ENCODE results near the gene BOLA2. TPM values are rescaled to one million over a fixed set of nuclear protein-coding genes. Genes with fewer than 3 reads are reported as not detected.
"Not testable (repeated sequence)": the region's sequence is repeated elsewhere in the genome, so short reads cannot be mapped to it uniquely, and the experiment has no call there.

BOLA2 gene
- total RNA-seq, result 10 to 100 TPM; 10.4 to 12.3 TPM

GRCh38 chr16:29454269-29454668 lies at the start of gene BOLA2, which contains the start of gene SLX1B:
Gene BOLA2 (minus strand): TSS chr16:29454351. CDS start chr16:29454253, 98 bp downstream.
Gene SLX1B (plus strand): TSS chr16:29454533.
- intact Hi-C loops (cut with micrococcal nuclease); H3K9me3 Mint-ChIP-seq; H3K27me3 Mint-ChIP-seq; H3K4me1 Mint-ChIP-seq (ENCODE audit: low read depth); CTCF ChIA-PET; DNase-seq; H3K36me3 Mint-ChIP-seq (ENCODE audit: low read depth); POLR2A ChIA-PET; H3K4me3 Mint-ChIP-seq; H3K27ac Mint-ChIP-seq: not testable (repeated sequence)
- peak; percentile 86 for ATAC-seq

GRCh38 chr16:29482276-29482675 lies 28.1 kb upstream of the BOLA2 start:
- H3K27ac Mint-ChIP-seq; CTCF ChIA-PET; H3K4me1 Mint-ChIP-seq (ENCODE audit: low read depth); H3K27me3 Mint-ChIP-seq; ATAC-seq; H3K36me3 Mint-ChIP-seq (ENCODE audit: low read depth); intact Hi-C loops (cut with micrococcal nuclease); POLR2A ChIA-PET; H3K4me3 Mint-ChIP-seq; H3K9me3 Mint-ChIP-seq; DNase-seq: not testable (repeated sequence)

- not testable (repeated sequence) for H3K4me1 Mint-ChIP-seq (ENCODE audit: low read depth); H3K27me3 Mint-ChIP-seq
- peak; percentile 65 for ATAC-seq
These were observed 17.9 kb upstream of the BOLA2 start for GRCh38 chr16:29472065-29472464.

GRCh38 chr16:29469660-29470059 lies 15.5 kb upstream of the BOLA2 start:
- intact Hi-C loops (cut with micrococcal nuclease); CTCF ChIA-PET; H3K36me3 Mint-ChIP-seq (ENCODE audit: low read depth); H3K9me3 Mint-ChIP-seq; H3K27me3 Mint-ChIP-seq; POLR2A ChIA-PET; H3K4me1 Mint-ChIP-seq (ENCODE audit: low read depth); H3K4me3 Mint-ChIP-seq; H3K27ac Mint-ChIP-seq: not testable (repeated sequence)
- peak; percentile 31 for DNase-seq
- ATAC-seq, result peak; percentile 7

More at GRCh38 chr16:29472065-29472464, 17.9 kb upstream of the BOLA2 start:
- DNase-seq; CTCF ChIA-PET; H3K27ac Mint-ChIP-seq; intact Hi-C loops (cut with micrococcal nuclease); H3K4me3 Mint-ChIP-seq; H3K36me3 Mint-ChIP-seq (ENCODE audit: low read depth); H3K9me3 Mint-ChIP-seq; POLR2A ChIA-PET: not testable (repeated sequence)

- DNase-seq; H3K9me3 Mint-ChIP-seq; H3K27me3 Mint-ChIP-seq; POLR2A ChIA-PET; CTCF ChIA-PET; intact Hi-C loops (cut with micrococcal nuclease); H3K27ac Mint-ChIP-seq; H3K4me1 Mint-ChIP-seq (ENCODE audit: low read depth); H3K4me3 Mint-ChIP-seq; H3K36me3 Mint-ChIP-seq (ENCODE audit: low read depth): not testable (repeated sequence)
- peak; percentile 49 for ATAC-seq
These were observed 13.7 kb upstream of the BOLA2 start for GRCh38 chr16:29467654-29468366.

- H3K4me3 Mint-ChIP-seq; DNase-seq; H3K4me1 Mint-ChIP-seq (ENCODE audit: low read depth); H3K9me3 Mint-ChIP-seq; CTCF ChIA-PET; H3K27ac Mint-ChIP-seq; POLR2A ChIA-PET; H3K27me3 Mint-ChIP-seq; H3K36me3 Mint-ChIP-seq (ENCODE audit: low read depth); intact Hi-C loops (cut with micrococcal nuclease): not testable (repeated sequence)
- ATAC-seq, result peak; percentile 61
These were observed 12.8 kb upstream of the BOLA2 start for GRCh38 chr16:29466904-29467303.

GRCh38 chr16:29465985-29466824 lies 12.1 kb upstream of the BOLA2 start:
- intact Hi-C loops (cut with micrococcal nuclease); H3K4me1 Mint-ChIP-seq (ENCODE audit: low read depth); H3K9me3 Mint-ChIP-seq; POLR2A ChIA-PET; H3K27me3 Mint-ChIP-seq; H3K4me3 Mint-ChIP-seq; CTCF ChIA-PET; DNase-seq; H3K27ac Mint-ChIP-seq; H3K36me3 Mint-ChIP-seq (ENCODE audit: low read depth): not testable (repeated sequence)
- ATAC-seq, result peak; percentile 60

GRCh38 chr16:29460647-29461030 lies 6.5 kb upstream of the BOLA2 start:
- H3K4me3 Mint-ChIP-seq; H3K27me3 Mint-ChIP-seq; CTCF ChIA-PET; H3K27ac Mint-ChIP-seq; intact Hi-C loops (cut with micrococcal nuclease); DNase-seq; ATAC-seq; H3K36me3 Mint-ChIP-seq (ENCODE audit: low read depth); H3K9me3 Mint-ChIP-seq; POLR2A ChIA-PET; H3K4me1 Mint-ChIP-seq (ENCODE audit: low read depth): not testable (repeated sequence)

- H3K9me3 Mint-ChIP-seq; H3K27me3 Mint-ChIP-seq; H3K27ac Mint-ChIP-seq; POLR2A ChIA-PET; H3K4me1 Mint-ChIP-seq (ENCODE audit: low read depth); ATAC-seq; CTCF ChIA-PET; H3K36me3 Mint-ChIP-seq (ENCODE audit: low read depth); H3K4me3 Mint-ChIP-seq; DNase-seq; intact Hi-C loops (cut with micrococcal nuclease): not testable (repeated sequence)
These were observed 5.8 kb upstream of the BOLA2 start, which contains the start of gene SULT1A4 for GRCh38 chr16:29459706-29460646. Gene SULT1A4 (plus strand): TSS chr16:29459913. CDS start chr16:29461386, 1,473 bp downstream.

GRCh38 chr16:29457660-29458059 lies 3.5 kb upstream of the BOLA2 start:
- H3K9me3 Mint-ChIP-seq; H3K4me3 Mint-ChIP-seq; DNase-seq; CTCF ChIA-PET; intact Hi-C loops (cut with micrococcal nuclease); H3K27me3 Mint-ChIP-seq; H3K4me1 Mint-ChIP-seq (ENCODE audit: low read depth); ATAC-seq; POLR2A ChIA-PET; H3K36me3 Mint-ChIP-seq (ENCODE audit: low read depth); H3K27ac Mint-ChIP-seq: not testable (repeated sequence)

- H3K4me3 Mint-ChIP-seq; H3K36me3 Mint-ChIP-seq (ENCODE audit: low read depth); H3K27ac Mint-ChIP-seq; intact Hi-C loops (cut with micrococcal nuclease); H3K9me3 Mint-ChIP-seq; H3K4me1 Mint-ChIP-seq (ENCODE audit: low read depth); POLR2A ChIA-PET; CTCF ChIA-PET; H3K27me3 Mint-ChIP-seq; DNase-seq: not testable (repeated sequence)
- ATAC-seq, result peak; percentile 76
These were observed 677 bp upstream of the BOLA2 start for GRCh38 chr16:29454828-29455227.
